Central memory CD4-positive, alpha-beta T cell (primary cell): ENCODE data around the gene TACC2.

Experiments
- DNase-seq: peaks from one replicate; pipeline ENCODE4 v3.0.0; 2022

Gene TACC2

DNA sequence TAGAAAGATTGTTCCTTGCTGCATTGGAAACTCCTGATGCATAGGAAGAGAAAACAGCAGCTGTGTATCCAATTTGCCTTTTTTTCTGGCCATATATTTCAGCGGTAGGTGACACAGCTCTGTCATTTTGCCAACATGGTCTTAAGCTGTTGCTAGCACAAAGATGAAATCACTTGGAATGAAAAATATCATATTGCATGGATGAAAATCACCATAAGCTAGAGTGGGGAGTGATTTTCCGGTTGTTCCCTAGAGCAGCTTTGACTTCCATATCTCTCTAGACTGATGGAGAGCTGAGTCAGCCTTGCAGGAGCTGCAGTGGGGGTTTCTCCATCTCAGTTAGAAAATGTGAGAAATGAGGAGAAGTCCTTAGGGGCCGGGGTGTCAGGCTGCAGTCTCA lies 243.8 kb downstream of the TACC2 start:
- DNase-seq, result no peak

DNA sequence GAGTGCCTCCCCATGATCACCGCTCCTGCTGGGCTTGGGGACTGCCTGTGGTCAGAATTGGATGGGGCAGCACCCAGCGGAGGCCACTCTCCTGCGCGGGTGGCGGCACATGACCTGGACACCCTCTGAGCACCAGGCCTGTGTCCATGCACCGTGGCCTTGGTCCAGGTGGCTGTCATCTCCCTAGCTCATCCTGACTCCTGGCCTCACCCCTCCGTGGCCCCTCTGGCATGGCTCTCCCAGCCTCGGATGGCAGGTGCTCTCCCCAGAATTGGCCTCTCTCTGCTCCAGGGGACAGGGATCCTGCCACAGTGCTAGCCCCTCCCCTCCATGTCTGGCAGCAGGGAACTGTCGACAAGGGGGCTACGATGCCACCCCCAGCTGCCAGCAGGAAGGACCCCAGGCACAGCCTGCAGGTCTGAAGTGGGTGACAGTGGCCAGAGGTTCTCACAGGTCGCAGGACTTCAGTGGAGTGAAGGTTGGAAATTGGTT lies 244.9 kb downstream of the TACC2 start:
- DNase-seq, result no peak

DNA sequence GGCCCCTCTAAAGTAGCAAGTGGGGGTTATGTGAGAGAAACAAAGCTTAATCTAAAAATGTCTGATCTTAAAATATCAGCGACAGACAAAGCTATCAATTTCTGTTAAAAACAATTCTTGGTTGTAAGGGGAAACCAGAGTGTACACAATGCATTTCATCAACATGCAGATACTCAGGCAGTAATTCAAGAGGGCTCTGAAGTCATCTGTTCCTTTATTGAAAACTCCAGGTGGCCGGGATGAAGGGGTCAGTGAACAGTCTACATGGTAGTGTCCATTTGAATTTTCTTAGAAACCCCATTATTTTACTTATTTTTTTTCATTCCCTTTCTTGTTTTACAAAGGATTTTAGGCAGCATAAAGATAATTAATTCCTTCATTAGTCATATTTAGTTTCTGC lies 245.5 kb downstream of the TACC2 start:
- no peak for DNase-seq

- no peak for DNase-seq
Observed at GRCh38 chr10:122236690-122237306, 247.8 kb downstream of the TACC2 start.

GRCh38 chr10:122237331-122237990 lies 248.5 kb downstream of the TACC2 start:
- DNase-seq, result no peak

DNA sequence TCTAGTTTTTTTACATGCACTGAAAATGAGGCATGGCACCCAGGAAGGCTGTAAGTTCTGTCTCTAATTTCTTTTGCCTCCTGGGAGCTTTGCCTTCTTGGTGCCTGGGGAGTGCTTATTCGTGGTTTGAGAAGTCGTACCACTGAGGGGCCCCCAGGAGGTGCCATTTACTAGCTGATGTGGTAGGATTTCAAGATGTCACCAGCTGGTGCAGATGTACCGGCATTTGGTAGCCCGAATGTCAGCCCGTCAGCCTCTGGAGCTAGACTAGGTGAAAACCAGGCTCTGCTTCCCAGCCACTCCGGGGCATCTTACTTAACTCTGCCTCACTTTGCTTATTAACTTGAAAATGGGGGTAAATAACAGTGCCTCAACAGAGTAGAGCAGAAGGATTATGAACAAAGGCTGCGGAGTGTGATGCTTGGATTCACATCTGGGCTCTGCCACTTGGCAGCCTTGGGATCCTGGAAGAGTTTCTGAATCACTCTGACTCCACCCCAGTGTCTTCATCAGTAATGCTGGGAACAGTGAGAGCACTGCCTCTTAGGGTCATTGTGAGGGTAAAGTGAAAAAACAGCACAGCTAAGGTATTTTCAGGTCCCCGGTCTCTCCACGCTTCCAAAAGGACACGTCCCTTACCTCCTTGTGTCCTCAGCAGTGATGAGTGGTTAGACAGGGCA lies 250.8 kb downstream of the TACC2 start:
- no peak for DNase-seq

DNA sequence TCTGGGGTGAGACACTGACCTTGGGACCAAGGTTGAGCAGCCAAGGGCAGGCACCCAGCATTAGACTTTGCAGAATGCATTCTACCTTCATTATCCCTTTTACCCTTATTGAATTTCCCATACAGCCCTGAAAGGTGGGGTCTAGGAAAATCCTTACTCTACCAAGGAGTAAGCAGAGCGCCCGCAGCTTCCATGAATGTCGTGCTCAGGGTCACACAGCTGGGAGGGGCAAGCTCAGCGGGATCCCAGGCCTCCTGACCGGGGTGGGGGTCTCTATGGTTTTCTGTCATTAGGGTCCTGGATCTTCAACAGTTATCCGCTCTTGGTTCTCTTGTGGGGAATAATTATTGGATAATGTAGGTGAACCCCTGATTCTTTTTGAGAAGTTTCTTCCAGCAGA lies 251.4 kb downstream of the TACC2 start:
- no peak for DNase-seq

DNA sequence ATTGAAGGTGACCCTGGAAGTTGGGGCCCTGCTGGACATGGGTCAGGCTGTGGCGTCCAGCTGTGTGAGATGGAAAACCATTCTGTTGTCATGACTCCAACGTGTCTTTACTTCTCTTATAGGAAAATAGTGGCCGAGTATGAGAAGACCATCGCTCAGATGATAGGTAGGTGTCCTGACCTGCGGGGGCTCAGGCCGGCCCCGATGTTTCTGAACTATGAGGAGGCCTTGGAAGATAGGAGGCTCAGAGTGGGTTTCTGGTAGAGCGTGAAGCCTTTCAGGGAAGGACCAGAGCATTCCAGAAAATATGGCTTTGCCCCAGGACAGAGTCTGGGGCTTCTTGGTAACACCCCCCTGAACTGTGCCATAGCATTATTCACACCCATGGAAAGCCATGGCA lies 252.9 kb downstream of the TACC2 start:
- no peak for DNase-seq

GRCh38 chr10:122243550-122243949 lies 254.6 kb downstream of the TACC2 start:
- DNase-seq, result no peak

- DNase-seq, result no peak
Observed at GRCh38 chr10:122244001-122244975, 255.3 kb downstream of the TACC2 start.

DNA sequence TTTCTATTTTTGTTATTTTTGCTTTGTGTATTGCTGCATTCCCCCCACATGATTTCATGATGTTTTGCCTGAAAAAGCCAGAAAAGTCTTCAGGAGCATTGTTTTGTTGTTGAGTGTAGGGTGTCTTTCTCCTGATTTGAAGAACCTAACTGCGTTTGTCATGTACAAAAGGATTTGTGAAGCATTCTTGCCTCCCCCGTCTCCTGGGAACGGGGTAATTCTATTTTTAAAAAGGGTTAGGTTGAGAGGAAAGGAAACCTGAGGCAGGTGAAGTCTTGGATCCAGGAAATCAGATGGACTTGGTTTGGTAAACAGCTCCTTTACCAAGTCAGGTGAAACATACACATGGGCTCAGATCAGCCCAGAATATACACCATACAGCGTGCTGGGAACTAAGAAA lies 256.2 kb downstream of the TACC2 start:
- no peak for DNase-seq

DNA sequence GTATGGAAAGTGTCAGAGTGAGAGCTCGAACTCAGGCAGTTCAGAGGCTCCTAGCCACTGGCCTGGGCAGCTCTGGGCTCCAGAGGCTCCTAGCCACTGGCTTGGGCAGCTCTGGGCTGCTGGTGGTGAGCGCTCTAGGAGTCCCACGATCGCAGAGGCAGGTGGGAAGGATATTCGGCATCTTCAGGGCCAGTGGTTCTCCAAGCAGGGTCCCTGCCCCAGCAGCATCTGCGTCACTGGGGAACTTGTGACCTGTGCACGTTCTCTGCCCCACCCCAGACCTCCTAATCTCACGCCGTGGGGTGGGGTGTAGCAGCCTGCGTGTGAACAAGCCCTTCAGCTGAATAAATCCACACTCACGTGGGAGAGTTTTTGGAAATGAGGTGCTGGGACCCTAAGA lies 256.9 kb downstream of the TACC2 start:
- no peak for DNase-seq

DNA sequence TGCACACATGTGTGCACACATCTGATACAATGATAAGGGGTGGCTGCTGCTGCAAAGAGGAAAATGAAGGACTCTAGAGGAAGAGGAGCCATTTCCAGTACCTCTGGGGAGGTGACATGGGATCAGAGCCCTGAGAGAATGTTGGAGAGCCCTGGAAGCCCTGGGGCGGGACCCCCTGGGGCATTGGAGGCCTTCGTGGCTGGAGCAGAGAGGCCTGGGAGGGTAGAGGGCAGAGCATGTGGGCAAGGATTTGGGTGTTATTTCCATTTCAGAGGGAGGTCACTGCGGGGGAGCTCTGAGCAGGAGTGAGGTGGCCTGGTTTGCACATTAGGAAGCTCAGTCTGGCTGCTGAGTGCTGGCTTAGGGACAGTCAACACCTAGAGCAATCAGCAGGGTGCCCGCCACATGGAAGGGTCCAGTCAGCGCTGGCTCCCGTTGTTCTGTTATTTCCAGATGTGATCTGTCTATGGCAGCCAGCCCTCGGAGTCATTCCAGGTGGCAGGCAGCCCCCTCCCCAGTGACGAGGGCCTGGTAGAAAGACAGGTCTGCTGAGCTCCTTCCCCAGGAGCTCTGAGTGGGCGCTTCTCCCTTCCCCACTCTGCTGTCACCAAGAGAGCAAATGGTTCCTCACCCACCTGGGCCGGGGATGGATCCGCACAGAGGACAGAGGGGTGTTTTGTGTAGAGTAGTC lies 258.0 kb downstream of the TACC2 start:
- no peak for DNase-seq

DNA sequence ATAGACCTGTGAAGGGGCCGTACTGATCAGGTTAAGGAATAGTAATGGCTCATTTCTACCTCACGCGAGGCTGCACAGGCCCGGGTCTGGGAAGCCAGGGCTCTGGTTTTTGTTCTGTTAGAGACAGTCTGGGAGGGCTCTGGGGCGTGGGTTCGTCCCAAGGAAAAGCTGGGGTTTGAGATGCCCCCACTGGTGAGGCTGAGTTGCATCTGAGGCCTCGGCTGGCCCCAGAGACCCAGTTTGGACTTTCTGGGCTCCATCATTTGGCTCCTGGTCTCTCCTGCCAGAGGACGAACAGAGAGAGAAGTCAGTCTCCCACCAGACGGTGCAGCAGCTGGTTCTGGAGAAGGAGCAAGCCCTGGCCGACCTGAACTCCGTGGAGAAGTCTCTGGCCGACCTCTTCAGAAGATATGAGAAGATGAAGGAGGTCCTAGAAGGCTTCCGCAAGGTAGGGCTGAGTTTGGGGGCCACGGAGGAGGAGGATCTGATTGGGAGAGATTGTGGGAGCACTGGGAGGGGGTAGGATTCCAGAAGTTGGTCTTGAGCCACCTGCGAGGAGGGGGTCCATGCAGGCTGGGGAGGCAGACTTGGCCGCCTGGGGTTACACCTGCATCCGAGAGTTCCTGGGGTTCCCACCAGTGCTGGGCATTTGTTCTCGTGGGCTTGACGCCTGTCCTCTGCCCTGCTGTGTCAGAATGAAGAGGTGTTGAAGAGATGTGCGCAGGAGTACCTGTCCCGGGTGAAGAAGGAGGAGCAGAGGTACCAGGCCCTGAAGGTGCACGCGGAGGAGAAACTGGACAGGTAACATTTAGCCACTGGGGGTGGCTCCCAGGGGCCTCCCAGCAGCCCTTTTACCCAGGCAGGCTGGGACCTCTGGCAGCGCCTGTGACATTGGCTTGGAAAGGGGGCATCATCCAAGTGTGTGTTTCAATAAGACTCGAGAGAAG lies 259.7 kb downstream of the TACC2 start:
- no peak for DNase-seq

DNA sequence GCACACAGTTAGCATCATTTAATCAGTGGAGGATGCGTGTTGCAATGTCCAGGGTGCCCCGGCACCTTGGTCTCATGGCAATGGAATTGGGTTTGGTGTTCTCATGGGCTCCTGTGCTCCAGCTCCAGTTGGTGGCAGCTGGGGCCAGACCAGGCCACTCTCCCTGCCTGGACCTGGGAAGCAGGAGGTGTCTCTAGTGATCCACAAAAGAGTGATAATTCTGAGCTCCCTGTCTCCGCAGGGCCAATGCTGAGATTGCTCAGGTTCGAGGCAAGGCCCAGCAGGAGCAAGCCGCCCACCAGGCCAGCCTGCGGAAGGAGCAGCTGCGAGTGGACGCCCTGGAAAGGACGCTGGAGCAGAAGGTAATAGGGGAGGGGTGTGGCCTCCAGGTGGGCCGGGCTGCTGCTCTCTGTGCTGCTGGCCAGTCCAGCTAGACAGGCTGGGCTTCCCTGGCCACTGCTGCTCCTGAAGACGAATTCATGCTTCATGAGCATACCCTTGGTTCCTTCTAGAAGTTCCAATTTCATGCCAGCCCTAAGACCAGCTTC lies 260.4 kb downstream of the TACC2 start:
- DNase-seq, result no peak

- DNase-seq, result no peak
Observed at GRCh38 chr10:122249991-122250750, 261.2 kb downstream of the TACC2 start.

GRCh38 chr10:122251459-122252255 lies 262.7 kb downstream of the TACC2 start:
- DNase-seq, result no peak

GRCh38 chr10:122252805-122253204 lies 263.8 kb downstream of the TACC2 start:
- DNase-seq, result no peak

DNA sequence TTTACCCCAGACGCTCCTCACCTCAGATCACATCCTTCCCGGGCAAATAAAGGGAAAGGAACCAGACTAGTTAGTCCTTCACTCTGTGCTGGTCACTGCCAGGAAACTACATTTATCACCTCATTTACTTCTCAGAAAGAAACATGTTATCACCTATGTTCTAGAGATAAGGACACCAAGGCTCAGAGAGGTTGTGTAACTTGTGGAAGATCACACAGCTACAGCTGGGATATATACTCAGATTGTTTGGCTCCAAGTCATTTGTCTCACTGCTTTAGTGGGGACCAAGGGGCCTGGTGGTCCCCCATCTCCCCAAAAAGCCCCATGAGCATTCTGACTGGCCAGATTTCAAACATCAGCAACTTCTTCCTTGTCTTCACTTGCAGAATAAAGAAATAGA lies 264.6 kb downstream of the TACC2 start:
- no peak for DNase-seq
